Heart left ventricle (tissue), 13 donors: ENCODE measurements around the gene CASK.

Experiments
- CTCF ChIP-seq, 12 donors: fragments of 200-600 bp; sonication (generic) in 4 of 12; IDR thresholded peaks; one replicate each; pipeline versions ENCODE4 v1.5.0 to v1.8.0; 2018 to 2022; ENCODE audit warnings: antibody characterized with exemption in 12 of 12, mild to moderate bottlenecking in 5 of 12
- POLR2A ChIP-seq, 2 donors: fragments of 450-650 bp; IDR thresholded peaks; one replicate each; pipeline ENCODE4 v1.6.1; 2017; ENCODE audit warnings: antibody characterized with exemption in 2 of 2, mild to moderate bottlenecking in 2 of 2, moderate library complexity in 2 of 2
- donor health status: ischemic (EF 13 %, LVEDD 7.1; RV severe dilation, severe dysfunction).
- donor health status: DM: no; HTN: yes; CAD: no.
- donor health status: DM: no; HTN: no; CAD: no.
- donor health status: ischemic (EF 25% LVEDD 6.9; RV normal size, moderate dysfunction).
- donor health status: ischemic (EF 25% LVEDD 5.7; RV mildly dilated, moderate dysfunction).
- donor health status: ischemic (EF 35%, LVEDD 5.7; RV mildly dilated, moderate dysfunction).
- donor health status: nonischemic (EF 11% LVEDD 7.7; RV severe dilation, severe dysfunction).
- donor health status: DM: yes; HTN: yes; CAD: no.
- donor health status: PGD.
- donor health status: ischemic (EF 29% LVEDD 5.4; RV normal size, mild dysfunction).
- donor health status: nonischemic (EF 23%, LVEDD 6.1; RV moderate dilation, normal function).

GRCh38 chrX:41664375-41664901, 258.9 kb downstream of the CASK start:
- TF ChIP-seq POLR2A (IDR thresholded peaks at IDR 0.05) (no peak), CTCF (IDR thresholded peaks at IDR 0.05) (no peak)
